Endothelial cell of umbilical vein (primary cell): ENCODE data around the gene C9. TPM values are rescaled to one million over a fixed set of nuclear protein-coding genes. Genes with fewer than 3 reads are reported as not detected.

Experiments used
- BruUV-seq: library from RNA; stranded (reverse); fragments of 400-500 nt; replicated peaks from 2 replicates; lab custom pipeline; 2021; lab: Mats Ljungman, UMichigan
- CTCF ChIA-PET: fragments of 300-600, 350-600 bp; sonication (Branson Sonifier 250); formaldehyde crosslinking; loops from one replicate; lab custom pipeline; 2021; ENCODE audit warnings: antibody characterized with exemption, inconsistent platforms; lab: Charles Lee
- POLR2A ChIA-PET: fragments of 300-600, 350-600 bp; sonication (Branson Sonifier 250); formaldehyde crosslinking; loops from one replicate; lab custom pipeline; 2021; ENCODE audit warnings: antibody characterized with exemption, inconsistent platforms; lab: Charles Lee
- DNase-seq: peaks from one replicate; pipeline ENCODE4 v3.0.0-alpha.2; 2011; ENCODE audit warnings: low read depth, low spot score
- FAIRE-seq: peaks from 2 replicates; lab custom pipeline; 2011; peaks lifted over from hg19 to GRCh38; lab: Jason Lieb, UNC
- H2AFZ ChIP-seq: 2 replicates; pipeline ENCODE4 v1.6.0; 2012; ENCODE audit warnings: low read depth, low read length, control low read depth, inconsistent platforms
- H3K27ac ChIP-seq: 2 replicates; pipeline ENCODE4 v1.5.1; 2011; ENCODE audit warnings: low read depth, mild to moderate bottlenecking, control low read depth, low read length, moderate library complexity; ENCODE audit not compliant: insufficient read depth
- H3K27me3 ChIP-seq, 2 experiments: 2 replicates each; pipeline versions ENCODE4 v1.6.0 to v1.6.1; 2011; ENCODE audit warnings: low read length in 2 of 2, mixed read lengths in 1 of 2; ENCODE audit not compliant: control insufficient read depth in 2 of 2, insufficient read depth in 2 of 2
- H3K36me3 ChIP-seq, 2 experiments: 2 replicates in 1 of 2; 3 replicates in 1 of 2; pipeline ENCODE4 v1.5.1; 2011; ENCODE audit warnings: low read length in 2 of 2, mild to moderate bottlenecking in 1 of 2, moderate library complexity in 1 of 2; ENCODE audit not compliant: control insufficient read depth in 2 of 2, insufficient read depth in 2 of 2; ENCODE audit errors: extremely low read depth in 1 of 2
- H3K4me1 ChIP-seq: 3 replicates; pipeline ENCODE4 v1.5.1; 2011; ENCODE audit warnings: mild to moderate bottlenecking, low read length; ENCODE audit not compliant: control insufficient read depth, insufficient read depth; ENCODE audit errors: extremely low read depth
- H3K4me2 ChIP-seq: 2 replicates; pipeline ENCODE4 v1.6.1; 2011; ENCODE audit warnings: low read length, control low read depth, mixed read lengths; ENCODE audit not compliant: insufficient read depth
- H3K4me3 ChIP-seq, 3 experiments: fragments of 200-600 bp in 1 of 3; sonication (generic), shearing (Covaris generic) in 1 of 3; replicated peaks in 1 of 3; 2 replicates each; pipeline ENCODE4 v1.5.1; 2011 to 2016; ENCODE audit warnings: control low read depth in 3 of 3, low read length in 3 of 3, mild to moderate bottlenecking in 2 of 3, inconsistent platforms in 1 of 3, low read depth in 1 of 3, moderate library complexity in 1 of 3; ENCODE audit not compliant: insufficient read depth in 1 of 3
- H3K79me2 ChIP-seq: 2 replicates; pipeline ENCODE4 v1.6.0; 2012; ENCODE audit warnings: low read length, inconsistent platforms; ENCODE audit not compliant: control insufficient read depth, insufficient read depth
- H3K9ac ChIP-seq: replicated peaks from 2 replicates; pipeline ENCODE3; 2011; ENCODE audit warnings: low read length, control low read depth; ENCODE audit not compliant: insufficient read depth; ENCODE audit errors: extremely low read depth
- H3K9me1 ChIP-seq: replicated peaks from 3 replicates; pipeline ENCODE4 v1.6.0; 2011; ENCODE audit warnings: mild to moderate bottlenecking, low read length; ENCODE audit not compliant: control insufficient read depth, insufficient read depth; ENCODE audit errors: extremely low read depth
- H3K9me3 ChIP-seq: replicated peaks from 2 replicates; pipeline ENCODE4 v1.5.1; 2012; ENCODE audit warnings: low read length, inconsistent platforms; ENCODE audit not compliant: control insufficient read depth, insufficient read depth
- H4K20me1 ChIP-seq: replicated peaks from 2 replicates; pipeline ENCODE3; 2011; ENCODE audit warnings: mild to moderate bottlenecking, low read length; ENCODE audit not compliant: control insufficient read depth, insufficient read depth; ENCODE audit errors: extremely low read depth
- FOS ChIP-seq: IDR thresholded peaks from 2 replicates; pipeline ENCODE4 v1.6.1; 2011; ENCODE audit warnings: mild to moderate bottlenecking, low read length, moderate library complexity, borderline replicate concordance; ENCODE audit not compliant: insufficient read depth
- GATA2 ChIP-seq: IDR thresholded peaks from 2 replicates; pipeline ENCODE4 v1.7.0; 2011; ENCODE audit warnings: low read depth, mild to moderate bottlenecking, moderate library complexity, mixed read lengths, low read length; ENCODE audit not compliant: insufficient read length, insufficient read depth
- JUN ChIP-seq: IDR thresholded peaks from 2 replicates; pipeline ENCODE4 v1.6.1; 2011; ENCODE audit warnings: borderline replicate concordance, low read depth; ENCODE audit not compliant: insufficient read length, insufficient read depth
- MYC ChIP-seq: IDR thresholded peaks from one replicate; pipeline ENCODE4 v1.6.1; 2011; ENCODE audit warnings: mild to moderate bottlenecking, low read depth, low read length
- POLR2AphosphoS5 ChIP-seq: IDR thresholded peaks from 2 replicates; pipeline ENCODE4 v1.6.1; 2012; ENCODE audit warnings: low read depth, mild to moderate bottlenecking, control low read depth, low read length, moderate library complexity; ENCODE audit not compliant: insufficient read depth
- dilution Hi-C: fragments of 300-500 bp; cut with MboI; formaldehyde crosslinking; loops from one replicate; pipeline ENCODE4 v1.15.0; 2019; ENCODE audit warnings: low sequenced_read_pairs; ENCODE audit not compliant: extremely low pct_ligation_motif_present
- intact Hi-C: fragments of 100-400 bp; cut with micrococcal nuclease; formaldehyde crosslinking; loops from one replicate; pipeline ENCODE4 v1.10.0; 2022
- polyA plus RNA-seq, 4 experiments: library from polyadenylated mRNA; depleted of rRNA in 3 of 4; stranded (reverse) in 3 of 4; unstranded in 1 of 4; fragments of >200 nt; gene quantifications; 2 replicates each; pipeline versions ENCODE4 v1.2.1 to v1.2.3, GENCODE V29; 2011 to 2012; ENCODE audit warnings: missing spikeins in 1 of 4
- total RNA-seq: library from RNA; stranded (reverse); gene quantifications from 2 replicates; pipeline ENCODE4 v1.2.3, GENCODE V29; 2021

The C9 gene
- total and polyA plus RNA-seq, 2 donors (not counting 3 experiments of a cell fraction or from before 2014, with no cell fraction given) = 0.33 TPM; not detected in 1

DNA sequence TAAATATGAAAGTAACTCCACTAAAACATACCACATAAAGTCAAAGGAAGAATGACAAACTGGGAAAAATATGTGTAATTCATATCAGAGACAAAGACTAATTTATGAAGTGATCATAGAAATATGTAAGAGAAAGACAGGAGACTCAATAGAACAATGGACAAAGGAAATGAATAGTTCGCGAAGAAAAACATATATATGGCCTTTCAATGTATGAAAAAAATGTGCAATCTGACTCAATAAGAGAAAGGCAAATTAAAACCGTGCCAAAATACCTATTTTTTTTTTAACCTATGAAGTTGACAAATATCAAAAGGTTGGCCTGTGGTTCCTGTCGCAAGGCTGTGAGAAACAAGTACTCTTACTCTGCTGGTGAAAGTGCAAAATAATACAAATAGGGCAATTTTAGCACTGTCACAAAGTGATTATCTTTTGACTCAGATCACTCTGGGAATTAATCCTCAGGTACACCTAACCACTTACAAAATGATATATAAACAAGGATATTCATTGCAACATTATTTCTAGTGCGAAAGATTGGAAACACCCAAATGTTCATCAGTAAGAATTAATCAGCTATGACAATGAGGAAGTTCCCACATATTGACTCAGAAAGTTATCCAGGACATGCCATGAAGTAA lies 3.7 kb downstream of the C9 start:
- Histone ChIP-seq H4K20me1 (no peaks in the 10 kb centered on the region), H3K4me3 (peak overlapping the region in 1 of 3 experiments; percentile 18), H2AFZ (no peak overlapping the region), H3K27ac (peak overlapping the region; percentile 99), H3K9ac (peak overlapping the region; percentile 78), H3K79me2 (no peaks in the 10 kb centered on the region), H3K4me1 (peaks cover 44% of the 10 kb centered on the region), H3K9me1 (no peaks in the 10 kb centered on the region), H3K4me2 (peak overlapping the region; percentile 88), H3K9me3 (no peaks in the 10 kb centered on the region), H3K36me3 (no peaks in the 10 kb centered on the region), H3K27me3 (no peaks in the 10 kb centered on the region)
- TF ChIP-seq GATA2 (peak; percentile 5), POLR2AphosphoS5 (no peak), MYC (no peak), FOS (peak; percentile 61), JUN (peak; percentile 93)
- dilution Hi-C loops (no loop called here), intact Hi-C loops (loop anchor here (1.0 to 10.0 kb wide), 5 partner anchors 78 to 366 kb away; partner anchors contain the start of gene FYB1)
- FAIRE-seq (peak; percentile 84), DNase-seq (peak; percentile 89)
- ChIA-PET CTCF (interaction anchor here (0.7 kb wide), 1 partner anchor 16 kb away, joined by 3 read pairs; no protein-coding TSS in a partner anchor), POLR2A (no interaction called here)
- TSS peak; percentile 84 for BruUV-seq

DNA sequence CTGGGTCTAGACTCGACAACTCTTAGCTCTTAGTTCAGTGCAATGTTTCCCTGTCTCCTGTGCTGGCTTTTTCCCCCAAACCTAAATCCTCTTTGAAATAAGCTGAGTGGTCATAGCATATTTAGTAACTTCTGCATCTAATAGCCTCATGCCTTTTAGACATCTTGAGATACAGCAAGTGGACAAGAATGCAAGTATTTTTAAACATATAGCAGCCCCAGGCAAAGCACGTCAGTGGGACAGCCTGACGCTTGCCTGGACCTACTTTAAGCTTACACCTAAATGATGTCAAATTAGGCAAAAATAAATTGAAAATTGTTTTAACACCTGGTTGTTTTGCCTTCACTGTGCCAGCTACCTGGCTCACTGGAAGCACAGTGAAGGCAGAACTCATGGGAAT lies 8.0 kb downstream of the C9 start:
- POLR2A ChIA-PET = no interaction called here
- Histone ChIP-seq H3K4me1 (peaks cover 50% of the 10 kb centered on the region), H3K36me3 (no peaks in the 10 kb centered on the region), H3K79me2 (no peaks in the 10 kb centered on the region), H3K4me2 (no peak overlapping the region), H3K27me3 (no peaks in the 10 kb centered on the region), H2AFZ (no peak overlapping the region), H3K9me1 (no peaks in the 10 kb centered on the region), H3K9ac (no peak overlapping the region), H4K20me1 (no peaks in the 10 kb centered on the region), H3K27ac (no peak overlapping the region), H3K9me3 (no peaks in the 10 kb centered on the region), H3K4me3 (no peak overlapping the region)
- intact Hi-C loops = no loop called here
- TF ChIP-seq POLR2AphosphoS5 = no peak
- CTCF ChIA-PET = interaction anchor here (1.2 to 1.3 kb wide), 3 partner anchors 12 to 138 kb away, joined by 4 to 7 read pairs (median 4); no protein-coding TSS in a partner anchor
- dilution Hi-C loops = no loop called here
- BruUV-seq = no TSS peak
- no peak for DNase-seq
- no peak for FAIRE-seq
